ENCODE measurements around the gene KSR2. TPM values are rescaled to one million over a fixed set of nuclear protein-coding genes. Genes with fewer than 3 reads are reported as not detected.

The KSR2 gene
- total and polyA plus RNA-seq, 2 of the 13 experiments (the other 11 are each of a cell fraction or from before 2014, with no cell fraction given) = 0.02 TPM; not detected in 1

- 33% methylated on average over 3 of the region's 3 CpGs for WGBS (ENCODE audit: low lambda C conversion rate)
- Histone ChIP-seq H4K20me1 (ENCODE audit: insufficient read depth, low read length) (no peaks in the 10 kb centered on the region), H3K36me3 (replicated peaks in 1 of 2; ENCODE audit: control insufficient read depth in 1 of 2, insufficient read depth in 2 of 2, low read length in 2 of 2) (no peaks in the 10 kb centered on the region), H2AFZ (ENCODE audit: low read length) (no peak overlapping the region), H3K27ac (ENCODE audit: extremely low read length, insufficient read depth, low read length) (no peak overlapping the region), H3K79me2 (ENCODE audit: insufficient read depth, low read length) (no peaks in the 10 kb centered on the region), H3K4me1 (ENCODE audit: insufficient read depth, low read length) (no peaks in the 10 kb centered on the region), H3K9me3 (ENCODE audit: low read length) (no peaks in the 10 kb centered on the region), H3K27me3 (ENCODE audit: control insufficient read depth in 1 of 2, insufficient read depth in 2 of 2, low read length in 2 of 2) (peaks cover 0 to 4% of the 10 kb centered on the region in 2 experiments; a peak in 1 of 5 replicates), H3K4me2 (ENCODE audit: low read depth, low read length) (no peak overlapping the region), H3K9ac (ENCODE audit: insufficient read depth, low read depth, low read length) (no peak overlapping the region), H3K4me3 (replicated peaks in 1 of 3; ENCODE audit: insufficient read depth in 1 of 3, low read depth in 2 of 3, low read length in 3 of 3) (no peak overlapping the region)
- TF ChIP-seq SCMH1 (CRISPR knock-in tag; IDR thresholded peaks at IDR 0.05; ENCODE audit: borderline replicate concordance) (no peak), ZBTB20 (CRISPR knock-in tag; IDR thresholded peaks at IDR 0.05; ENCODE audit: borderline replicate concordance, low read depth) (no peak), RAD21 (CRISPR knock-in tag; IDR thresholded peaks at IDR 0.05) (no peak), KLF6 (CRISPR knock-in tag; IDR thresholded peaks at IDR 0.05) (no peak), PRDM15 (CRISPR knock-in tag; IDR thresholded peaks at IDR 0.05) (no peak), RBFOX2 (IDR thresholded peaks at IDR 0.05; ENCODE audit: low read depth, low read length) (no peak), ERF (CRISPR knock-in tag; IDR thresholded peaks at IDR 0.05) (no peak), ZBTB42 (CRISPR knock-in tag; IDR thresholded peaks at IDR 0.05) (no peak), SMAD9 (CRISPR knock-in tag; IDR thresholded peaks at IDR 0.05) (no peak)
- BruUV-seq (replicated peaks) = no TSS peak
- in situ Hi-C loops (cut with HindIII; ENCODE audit: extremely low pct_ligation_motif_present, low pct_unique_long_range_greater_than_20kb) (no loop called here), intact Hi-C loops (cut with micrococcal nuclease; ENCODE audit: unreplicated experiment) (no loop called here)
- DNase-seq (ENCODE audit: low spot score) (no peak), FAIRE-seq (no peak), ATAC-seq (no peak)
- ChIA-PET POLR2A (no interaction called here), CTCF (ENCODE audit: low intra/inter-chr PET ratio, low total read pairs) (no interaction called here)
Measured at GRCh38 chr12:117484901-117485300, 483.9 kb downstream of the KSR2 start.

Measured in HepG2 (cell line).